D721Med (cell line): Measurements from ENCODE around the gene CBLC.

Experiments
- DNase-seq: peaks from one replicate; pipeline ENCODE4 v3.0.0; 2011; ENCODE audit warnings: low spot score; ENCODE audit not compliant: insufficient read length
- FAIRE-seq: peaks from 2 replicates; lab custom pipeline; 2011; peaks lifted over from hg19 to GRCh38; lab: Jason Lieb, UNC
- CTCF ChIP-seq: IDR thresholded peaks from 2 replicates; pipeline ENCODE4 v1.5.1; 2012; ENCODE audit warnings: mild to moderate bottlenecking, control low read depth; ENCODE audit not compliant: insufficient read depth; ENCODE audit errors: missing control alignments

Gene CBLC

GRCh38 chr19:44845286-44845611, 67.6 kb downstream of the CBLC start:
- FAIRE-seq (no peak), DNase-seq (no peak)
- TF ChIP-seq CTCF = no peak

- FAIRE-seq (no peak), DNase-seq (peak; percentile 100)
- TF ChIP-seq CTCF = peak; percentile 82
Observed at GRCh38 chr19:44845612-44846454, 68.1 kb downstream of the CBLC start, which contains the start of gene NECTIN2. NECTIN2 (plus strand) TSS chr19:44846297; CDS start chr19:44846526, 229 bp downstream.

GRCh38 chr19:44846455-44847143, 68.9 kb downstream of the CBLC start:
- no peak for TF ChIP-seq CTCF
- DNase-seq (no peak), FAIRE-seq (no peak)

GRCh38 chr19:44847144-44848035, 69.7 kb downstream of the CBLC start:
- DNase-seq = no peak
- no peak for TF ChIP-seq CTCF
- no peak for FAIRE-seq

GRCh38 chr19:44848036-44848811, 70.5 kb downstream of the CBLC start:
- no peak for FAIRE-seq
- DNase-seq = no peak
- no peak for TF ChIP-seq CTCF

- FAIRE-seq (no peak), DNase-seq (no peak)
- TF ChIP-seq CTCF = no peak
Observed at GRCh38 chr19:44848812-44849447, 71.2 kb downstream of the CBLC start.
